C4-2B (cell line): ENCODE measurements around the gene PZP.

ENCODE experiments used
- ZFX ChIP-seq: fragments of 450-650 bp; IDR thresholded peaks from 2 replicates; pipeline ENCODE4 v1.6.1; 2017
- TF ChIP-seq, protein P1 (sequence below): fragments of 450-650 bp; conservative IDR thresholded peaks from 2 replicates; pipeline ENCODE4 v1.5.1; 2017; ENCODE audit warnings: mild to moderate bottlenecking

DNA sequence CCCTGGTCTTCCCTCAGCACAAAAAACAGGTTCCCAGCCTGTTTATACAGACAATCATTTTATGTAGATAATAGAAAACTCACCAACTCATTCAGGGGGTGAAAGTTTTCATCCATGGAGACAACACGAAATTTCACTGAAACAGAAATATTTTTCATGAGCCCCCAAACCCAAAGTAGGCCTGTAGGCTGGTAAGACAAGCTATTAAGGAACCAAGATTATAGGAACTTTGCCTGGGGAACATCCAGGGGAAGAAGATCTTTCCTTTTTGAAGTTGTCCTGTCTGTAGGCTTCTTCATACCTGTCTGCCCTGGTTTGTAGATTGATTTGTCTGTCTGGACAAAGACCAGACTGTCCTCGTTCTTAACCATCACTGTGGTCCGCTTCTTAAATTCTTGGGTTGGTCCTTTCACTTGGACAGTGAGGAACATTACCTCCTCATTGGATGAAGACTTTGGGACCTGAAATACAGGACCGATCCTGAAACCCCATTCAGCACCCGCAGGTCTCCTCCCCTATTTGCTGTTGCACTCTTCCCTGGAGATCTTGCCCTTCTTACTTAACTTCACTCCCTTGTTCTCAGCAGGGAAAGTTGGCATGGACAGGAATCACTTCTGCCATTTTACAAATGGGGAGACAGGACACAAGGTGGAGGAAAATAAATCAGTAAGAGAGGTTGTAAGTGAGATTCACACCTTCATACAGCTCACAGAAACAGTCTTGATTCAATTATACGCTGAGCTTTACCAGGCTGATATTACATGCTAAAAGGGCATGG, 95.9 kb downstream of the PZP start:
- TF ChIP-seq, protein P1, sequence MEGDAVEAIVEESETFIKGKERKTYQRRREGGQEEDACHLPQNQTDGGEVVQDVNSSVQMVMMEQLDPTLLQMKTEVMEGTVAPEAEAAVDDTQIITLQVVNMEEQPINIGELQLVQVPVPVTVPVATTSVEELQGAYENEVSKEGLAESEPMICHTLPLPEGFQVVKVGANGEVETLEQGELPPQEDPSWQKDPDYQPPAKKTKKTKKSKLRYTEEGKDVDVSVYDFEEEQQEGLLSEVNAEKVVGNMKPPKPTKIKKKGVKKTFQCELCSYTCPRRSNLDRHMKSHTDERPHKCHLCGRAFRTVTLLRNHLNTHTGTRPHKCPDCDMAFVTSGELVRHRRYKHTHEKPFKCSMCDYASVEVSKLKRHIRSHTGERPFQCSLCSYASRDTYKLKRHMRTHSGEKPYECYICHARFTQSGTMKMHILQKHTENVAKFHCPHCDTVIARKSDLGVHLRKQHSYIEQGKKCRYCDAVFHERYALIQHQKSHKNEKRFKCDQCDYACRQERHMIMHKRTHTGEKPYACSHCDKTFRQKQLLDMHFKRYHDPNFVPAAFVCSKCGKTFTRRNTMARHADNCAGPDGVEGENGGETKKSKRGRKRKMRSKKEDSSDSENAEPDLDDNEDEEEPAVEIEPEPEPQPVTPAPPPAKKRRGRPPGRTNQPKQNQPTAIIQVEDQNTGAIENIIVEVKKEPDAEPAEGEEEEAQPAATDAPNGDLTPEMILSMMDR: no peak
- TF ChIP-seq ZFX: no peak
